ENCODE data around the gene UQCRHL.
A peak's percentile ranks its signal among the peaks of the same experiment; 100 is the strongest.

UQCRHL gene

GRCh38 chr1:15826810-15827507 lies 19.5 kb upstream of the UQCRHL start:
- H3K27ac Mint-ChIP-seq = no peak overlapping the region

GRCh38 chr1:15825800-15826199 lies 18.4 kb upstream of the UQCRHL start:
- no peaks in the 10 kb centered on the region for H3K36me3 Mint-ChIP-seq
- no peak for ATAC-seq

More at GRCh38 chr1:15826810-15827507, 19.5 kb upstream of the UQCRHL start:
- DNase-seq (ENCODE audit: low spot score in 2 of 2) (no peak), ATAC-seq (no peak)
- Mint-ChIP-seq H3K36me3 (peaks cover 3% of the 10 kb centered on the region), H3K9me3 (no peaks in the 10 kb centered on the region), H3K4me3 (no peak overlapping the region), H3K4me1 (peaks cover 11% of the 10 kb centered on the region)

GRCh38 chr1:15820478-15820877 lies 13.0 kb upstream of the UQCRHL start:
- no peak for ATAC-seq
- H3K4me3 Mint-ChIP-seq = no peak overlapping the region
- H3K4me1 Mint-ChIP-seq = peaks cover 7% of the 10 kb centered on the region
- no peaks in the 10 kb centered on the region for H3K36me3 Mint-ChIP-seq
- no peaks in the 10 kb centered on the region for H3K9me3 Mint-ChIP-seq
- H3K27ac Mint-ChIP-seq = no peak overlapping the region
- no peak for DNase-seq (ENCODE audit: low spot score in 2 of 2)

More at GRCh38 chr1:15825800-15826199, 18.4 kb upstream of the UQCRHL start:
- Mint-ChIP-seq H3K9me3 (no peaks in the 10 kb centered on the region), H3K4me3 (no peak overlapping the region), H3K4me1 (peaks cover 11% of the 10 kb centered on the region), H3K27ac (no peak overlapping the region)
- no peak for DNase-seq (ENCODE audit: low spot score in 2 of 2)

GRCh38 chr1:15816674-15817073 lies 9.2 kb upstream of the UQCRHL start:
- Mint-ChIP-seq H3K27ac (no peak overlapping the region), H3K9me3 (no peaks in the 10 kb centered on the region), H3K4me3 (no peak overlapping the region), H3K36me3 (no peaks in the 10 kb centered on the region), H3K4me1 (peaks cover 7% of the 10 kb centered on the region)
- ATAC-seq (peak; percentile 78), DNase-seq (ENCODE audit: low spot score in 2 of 2) (no peak)

- H3K4me1 Mint-ChIP-seq = no peaks in the 10 kb centered on the region
- no peaks in the 10 kb centered on the region for H3K36me3 Mint-ChIP-seq
- no peak overlapping the region for H3K4me3 Mint-ChIP-seq
- no peak overlapping the region for H3K27ac Mint-ChIP-seq
- no peaks in the 10 kb centered on the region for H3K9me3 Mint-ChIP-seq
- DNase-seq (ENCODE audit: low spot score in 2 of 2) (no peak), ATAC-seq (no peak)
These were observed 2.6 kb upstream of the UQCRHL start for GRCh38 chr1:15810073-15810472.

- DNase-seq (ENCODE audit: low spot score in 2 of 2) (no peak), ATAC-seq (no peak)
- Mint-ChIP-seq H3K36me3 (no peaks in the 10 kb centered on the region), H3K27ac (no peak overlapping the region), H3K4me3 (no peak overlapping the region), H3K4me1 (no peaks in the 10 kb centered on the region), H3K9me3 (no peaks in the 10 kb centered on the region)
These were observed 1.5 kb upstream of the UQCRHL start for GRCh38 chr1:15808955-15809354.

GRCh38 chr1:15807121-15807520 lies 328 bp downstream of the UQCRHL start:
- DNase-seq (ENCODE audit: low spot score in 2 of 2) (no peak), ATAC-seq (no peak)
- H3K27ac Mint-ChIP-seq = no peak overlapping the region
- no peaks in the 10 kb centered on the region for H3K9me3 Mint-ChIP-seq
- H3K36me3 Mint-ChIP-seq = no peaks in the 10 kb centered on the region
- H3K4me3 Mint-ChIP-seq = no peak overlapping the region
- no peaks in the 10 kb centered on the region for H3K4me1 Mint-ChIP-seq

- no peak overlapping the region for H3K4me3 Mint-ChIP-seq
- no peaks in the 10 kb centered on the region for H3K36me3 Mint-ChIP-seq
- H3K9me3 Mint-ChIP-seq = no peaks in the 10 kb centered on the region
- no peak for DNase-seq (ENCODE audit: low spot score in 2 of 2)
- peaks cover 4% of the 10 kb centered on the region for H3K4me1 Mint-ChIP-seq
- no peak overlapping the region for H3K27ac Mint-ChIP-seq
- ATAC-seq = no peak
These were observed 3.4 kb downstream of the UQCRHL start for GRCh38 chr1:15804060-15804459.

GRCh38 chr1:15803380-15803779 lies 4.1 kb downstream of the UQCRHL start:
- DNase-seq (ENCODE audit: low spot score in 2 of 2) = no peak

GRCh38 chr1:15802234-15802965 lies 5.0 kb downstream of the UQCRHL start:
- peaks cover 7% of the 10 kb centered on the region for H3K4me1 Mint-ChIP-seq
- H3K36me3 Mint-ChIP-seq = no peaks in the 10 kb centered on the region
- no peaks in the 10 kb centered on the region for H3K9me3 Mint-ChIP-seq
- ATAC-seq (no peak), DNase-seq (ENCODE audit: low spot score in 2 of 2) (no peak)
- no peak overlapping the region for H3K4me3 Mint-ChIP-seq
- no peak overlapping the region for H3K27ac Mint-ChIP-seq

More at GRCh38 chr1:15803380-15803779, 4.1 kb downstream of the UQCRHL start:
- peak; percentile 44 for ATAC-seq
- Mint-ChIP-seq H3K4me3 (no peak overlapping the region), H3K36me3 (no peaks in the 10 kb centered on the region), H3K9me3 (no peaks in the 10 kb centered on the region), H3K27ac (no peak overlapping the region), H3K4me1 (peaks cover 7% of the 10 kb centered on the region)

GRCh38 chr1:15799928-15800835 lies 7.3 kb downstream of the UQCRHL start:
- ATAC-seq (no peak), DNase-seq (ENCODE audit: low spot score in 2 of 2) (no peak)
- no peak overlapping the region for H3K27ac Mint-ChIP-seq
- H3K9me3 Mint-ChIP-seq = no peaks in the 10 kb centered on the region
- H3K4me3 Mint-ChIP-seq = no peak overlapping the region
- peaks cover 7% of the 10 kb centered on the region for H3K4me1 Mint-ChIP-seq
- H3K36me3 Mint-ChIP-seq = no peaks in the 10 kb centered on the region

- peak overlapping the region; percentile 51 for H3K27ac Mint-ChIP-seq
- no peak for DNase-seq (ENCODE audit: low spot score in 2 of 2)
- no peaks in the 10 kb centered on the region for H3K9me3 Mint-ChIP-seq
- ATAC-seq = peak; percentile 78
- H3K4me1 Mint-ChIP-seq = peaks cover 7% of the 10 kb centered on the region
- H3K36me3 Mint-ChIP-seq = no peaks in the 10 kb centered on the region
- no peak overlapping the region for H3K4me3 Mint-ChIP-seq
These were observed 8.2 kb downstream of the UQCRHL start for GRCh38 chr1:15799004-15799867.

GRCh38 chr1:15797614-15798390 lies 9.6 kb downstream of the UQCRHL start:
- no peaks in the 10 kb centered on the region for H3K36me3 Mint-ChIP-seq
- DNase-seq (ENCODE audit: low spot score in 2 of 2) (no peak), ATAC-seq (no peak)
- H3K9me3 Mint-ChIP-seq = no peaks in the 10 kb centered on the region
- no peak overlapping the region for H3K27ac Mint-ChIP-seq
- peaks cover 7% of the 10 kb centered on the region for H3K4me1 Mint-ChIP-seq
- H3K4me3 Mint-ChIP-seq = no peak overlapping the region

- no peak overlapping the region for H3K4me3 Mint-ChIP-seq
- H3K9me3 Mint-ChIP-seq = no peaks in the 10 kb centered on the region
- H3K27ac Mint-ChIP-seq = no peak overlapping the region
- no peak for ATAC-seq
- H3K4me1 Mint-ChIP-seq = peaks cover 12% of the 10 kb centered on the region
- no peaks in the 10 kb centered on the region for H3K36me3 Mint-ChIP-seq
- no peak for DNase-seq (ENCODE audit: low spot score in 2 of 2)
These were observed 11.4 kb downstream of the UQCRHL start for GRCh38 chr1:15796086-15796462.
